ENCODE measurements around the gene PTPRH. TPM values are rescaled to one million over a fixed set of nuclear protein-coding genes. Genes with fewer than 3 reads are reported as not detected.

Gene PTPRH
- total and polyA plus RNA-seq, 9 of the 15 experiments (the other 6 are each of a cell fraction or from before 2014, with no cell fraction given) = 0.87 to 34.3 (median 22.7) TPM

DNA sequence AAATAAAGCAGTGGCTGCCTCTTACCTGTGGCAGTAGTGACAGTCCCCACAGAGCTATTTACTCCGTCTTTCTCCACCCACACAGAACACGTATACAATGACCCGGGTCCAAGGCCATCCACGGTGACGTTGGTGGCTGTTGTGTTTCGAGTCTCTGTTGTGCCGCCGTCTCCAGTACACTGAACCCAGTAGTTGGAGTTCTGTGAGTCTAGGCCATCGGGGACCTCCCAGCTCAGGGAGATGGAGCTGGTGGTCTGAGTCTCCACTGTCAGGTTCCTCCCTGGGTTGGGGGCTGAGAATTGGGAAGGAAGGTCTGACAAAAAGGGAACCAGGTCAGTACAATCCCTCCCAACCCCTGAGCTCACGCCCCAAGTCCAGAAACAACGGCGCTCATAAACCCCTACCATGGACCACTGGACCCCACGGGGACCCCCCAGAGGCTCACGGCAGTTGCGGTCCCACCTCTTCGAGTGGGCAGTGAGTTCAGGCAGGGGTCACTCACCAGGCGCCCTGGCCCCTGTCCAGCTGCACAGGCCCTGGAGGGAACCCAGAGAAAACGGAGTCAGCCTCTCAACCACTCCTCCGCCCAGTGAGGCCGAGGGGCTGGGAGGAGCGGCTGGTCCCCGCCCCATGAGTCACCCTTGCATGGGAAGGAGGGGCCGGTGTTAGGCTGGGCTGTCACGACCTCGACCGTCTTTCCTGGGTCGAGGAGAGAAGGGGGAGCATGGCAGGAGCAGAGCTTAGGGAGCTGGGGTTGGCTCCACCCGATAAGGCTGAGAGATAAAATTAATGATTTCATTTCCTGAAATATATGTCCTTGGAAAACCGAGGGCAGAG lies 2.4 kb downstream of the PTPRH start (continued):
- TF ChIP-seq, protein P1, sequence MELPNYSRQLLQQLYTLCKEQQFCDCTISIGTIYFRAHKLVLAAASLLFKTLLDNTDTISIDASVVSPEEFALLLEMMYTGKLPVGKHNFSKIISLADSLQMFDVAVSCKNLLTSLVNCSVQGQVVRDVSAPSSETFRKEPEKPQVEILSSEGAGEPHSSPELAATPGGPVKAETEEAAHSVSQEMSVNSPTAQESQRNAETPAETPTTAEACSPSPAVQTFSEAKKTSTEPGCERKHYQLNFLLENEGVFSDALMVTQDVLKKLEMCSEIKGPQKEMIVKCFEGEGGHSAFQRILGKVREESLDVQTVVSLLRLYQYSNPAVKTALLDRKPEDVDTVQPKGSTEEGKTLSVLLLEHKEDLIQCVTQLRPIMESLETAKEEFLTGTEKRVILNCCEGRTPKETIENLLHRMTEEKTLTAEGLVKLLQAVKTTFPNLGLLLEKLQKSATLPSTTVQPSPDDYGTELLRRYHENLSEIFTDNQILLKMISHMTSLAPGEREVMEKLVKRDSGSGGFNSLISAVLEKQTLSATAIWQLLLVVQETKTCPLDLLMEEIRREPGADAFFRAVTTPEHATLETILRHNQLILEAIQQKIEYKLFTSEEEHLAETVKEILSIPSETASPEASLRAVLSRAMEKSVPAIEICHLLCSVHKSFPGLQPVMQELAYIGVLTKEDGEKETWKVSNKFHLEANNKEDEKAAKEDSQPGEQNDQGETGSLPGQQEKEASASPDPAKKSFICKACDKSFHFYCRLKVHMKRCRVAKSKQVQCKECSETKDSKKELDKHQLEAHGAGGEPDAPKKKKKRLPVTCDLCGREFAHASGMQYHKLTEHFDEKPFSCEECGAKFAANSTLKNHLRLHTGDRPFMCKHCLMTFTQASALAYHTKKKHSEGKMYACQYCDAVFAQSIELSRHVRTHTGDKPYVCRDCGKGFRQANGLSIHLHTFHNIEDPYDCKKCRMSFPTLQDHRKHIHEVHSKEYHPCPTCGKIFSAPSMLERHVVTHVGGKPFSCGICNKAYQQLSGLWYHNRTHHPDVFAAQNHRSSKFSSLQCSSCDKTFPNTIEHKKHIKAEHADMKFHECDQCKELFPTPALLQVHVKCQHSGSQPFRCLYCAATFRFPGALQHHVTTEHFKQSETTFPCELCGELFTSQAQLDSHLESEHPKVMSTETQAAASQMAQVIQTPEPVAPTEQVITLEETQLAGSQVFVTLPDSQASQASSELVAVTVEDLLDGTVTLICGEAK (IDR thresholded peaks at IDR 0.05) = 0 out of 2 replicates have a peak, but pooled peaks have one; percentile 41
- TF ChIP-seq, protein P1 (CRISPR knock-in tag; IDR thresholded peaks at IDR 0.05) = no peak
- TF ChIP-seq ZNF197 (CRISPR knock-in tag; IDR thresholded peaks at IDR 0.05; ENCODE audit: low read depth) (no peak), XRCC3 (IDR thresholded peaks at IDR 0.05) (no peak), RBFOX2 (IDR thresholded peaks at IDR 0.05; ENCODE audit: low read depth, low read length) (peak; percentile 93), ATF1 (CRISPR knock-in tag; IDR thresholded peaks at IDR 0.05) (no peak), ATF1 (tag; IDR thresholded peaks at IDR 0.05) (peak; percentile 75), E2F4 (CRISPR knock-in tag; IDR thresholded peaks at IDR 0.05; ENCODE audit: low read depth) (no peak), XRCC5 (IDR thresholded peaks at IDR 0.05; ENCODE audit: low read depth, low read length) (0 out of 2 replicates have a peak, but pooled peaks have one; percentile 36), ETV1 (tag; conservative IDR thresholded peaks at IDR 0.05; ENCODE audit: low read depth) (0 out of 2 replicates have a peak, but pooled peaks have one; percentile 34), NFATC3 (IDR thresholded peaks at IDR 0.05) (no peak), ZNF639 (CRISPR knock-in tag; conservative IDR thresholded peaks at IDR 0.05 in 1 of 2, IDR thresholded peaks at IDR 0.05 in 1 of 2) (0 out of 4 replicates have a peak, but pooled peaks of 1 of the 2 experiments have one; percentile 23), PYGO2 (tag; IDR thresholded peaks at IDR 0.05) (no peak)
- TF ChIP-seq, protein P2, sequence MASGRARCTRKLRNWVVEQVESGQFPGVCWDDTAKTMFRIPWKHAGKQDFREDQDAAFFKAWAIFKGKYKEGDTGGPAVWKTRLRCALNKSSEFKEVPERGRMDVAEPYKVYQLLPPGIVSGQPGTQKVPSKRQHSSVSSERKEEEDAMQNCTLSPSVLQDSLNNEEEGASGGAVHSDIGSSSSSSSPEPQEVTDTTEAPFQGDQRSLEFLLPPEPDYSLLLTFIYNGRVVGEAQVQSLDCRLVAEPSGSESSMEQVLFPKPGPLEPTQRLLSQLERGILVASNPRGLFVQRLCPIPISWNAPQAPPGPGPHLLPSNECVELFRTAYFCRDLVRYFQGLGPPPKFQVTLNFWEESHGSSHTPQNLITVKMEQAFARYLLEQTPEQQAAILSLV (tag; IDR thresholded peaks at IDR 0.05) = no peak

Measured in K562 (cell line).